ENCODE measurements around the gene ARHGEF12. TPM values are rescaled to one million over a fixed set of nuclear protein-coding genes. Genes with fewer than 3 reads are reported as not detected.
A peak's percentile ranks its signal among the peaks of the same experiment; 100 is the strongest.

Gene ARHGEF12
- total RNA-seq, 1 experiment from 2014 or later = 15.4 TPM

DNA sequence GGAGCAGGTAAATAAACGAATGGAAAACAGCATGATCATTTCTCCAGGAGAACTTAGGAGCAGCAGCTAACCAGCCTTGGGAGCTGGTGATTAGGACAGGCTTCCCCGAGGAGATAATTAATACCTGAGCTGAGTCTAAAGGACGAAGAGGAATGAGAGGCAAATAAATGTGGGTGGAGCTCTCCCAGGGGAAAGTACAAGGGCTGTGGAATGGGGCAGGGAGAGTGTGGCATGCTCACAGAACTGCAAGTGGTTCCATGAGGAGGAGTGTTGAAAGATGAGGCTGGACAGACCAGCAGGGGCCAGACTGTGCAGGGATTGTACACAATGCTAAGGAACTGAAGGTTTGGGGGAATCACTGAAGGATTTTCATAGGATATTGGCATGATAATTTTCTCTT lies 25.3 kb upstream of the ARHGEF12 start:
- no peak overlapping the region for H3K9ac ChIP-seq (ENCODE audit: low read length)
- no peak overlapping the region for H3K4me2 ChIP-seq (ENCODE audit: low read depth, low read length, poor library complexity, severe bottlenecking)
- DNase-seq = no peak
- no peaks in the 10 kb centered on the region for H3K4me1 ChIP-seq (ENCODE audit: low read length)
- no peak overlapping the region for H3K4me3 ChIP-seq (ENCODE audit: low read length)
- no peaks in the 10 kb centered on the region for H3K36me3 ChIP-seq (ENCODE audit: insufficient read depth, low read length)
- H3K9me2 ChIP-seq (replicated peaks; ENCODE audit: insufficient read depth, low read length) = no peaks in the 10 kb centered on the region
- no peaks in the 10 kb centered on the region for H4K20me1 ChIP-seq (ENCODE audit: insufficient read depth, low read depth, low read length)
- no peak overlapping the region for H3K27ac ChIP-seq (ENCODE audit: low read length)
- no peaks in the 10 kb centered on the region for H3K79me2 ChIP-seq (ENCODE audit: low read length)
- H3K9me3 ChIP-seq (ENCODE audit: low read length) = no peaks in the 10 kb centered on the region
- H2AFZ ChIP-seq (ENCODE audit: low read length) = no peak overlapping the region
- H3K27me3 ChIP-seq (ENCODE audit: low read length) = no peaks in the 10 kb centered on the region

DNA sequence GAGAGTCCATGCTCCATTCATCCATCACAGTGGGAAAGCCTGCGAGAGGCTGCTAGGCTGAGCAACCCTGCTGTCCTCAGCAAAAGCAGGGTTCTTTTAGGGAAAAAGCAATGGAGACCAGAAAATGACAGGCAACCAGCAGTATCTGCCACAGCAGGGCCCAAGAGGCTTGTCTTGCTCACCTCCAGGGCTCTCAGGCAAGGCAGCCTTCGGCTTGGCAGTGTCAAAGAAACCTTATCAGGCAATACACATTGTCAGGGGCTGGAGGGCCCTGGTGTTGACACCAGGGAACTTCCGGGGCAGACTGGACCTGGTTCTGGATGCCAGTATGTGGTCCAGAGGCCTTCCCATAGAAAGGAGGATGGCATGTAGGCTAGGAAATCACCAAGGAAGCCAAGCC lies 21.4 kb upstream of the ARHGEF12 start:
- Histone ChIP-seq H4K20me1 (ENCODE audit: insufficient read depth, low read depth, low read length) (no peaks in the 10 kb centered on the region), H2AFZ (ENCODE audit: low read length) (no peak overlapping the region), H3K9me2 (replicated peaks; ENCODE audit: insufficient read depth, low read length) (no peaks in the 10 kb centered on the region), H3K27me3 (ENCODE audit: low read length) (no peaks in the 10 kb centered on the region), H3K4me2 (ENCODE audit: low read depth, low read length, poor library complexity, severe bottlenecking) (no peak overlapping the region), H3K4me3 (ENCODE audit: low read length) (no peak overlapping the region), H3K36me3 (ENCODE audit: insufficient read depth, low read length) (no peaks in the 10 kb centered on the region), H3K4me1 (ENCODE audit: low read length) (no peaks in the 10 kb centered on the region; the same call in 1 of the 2 replicates), H3K27ac (ENCODE audit: low read length) (no peak overlapping the region), H3K79me2 (ENCODE audit: low read length) (no peaks in the 10 kb centered on the region), H3K9ac (ENCODE audit: low read length) (no peak overlapping the region), H3K9me3 (ENCODE audit: low read length) (no peaks in the 10 kb centered on the region)
- DNase-seq = no peak

DNA sequence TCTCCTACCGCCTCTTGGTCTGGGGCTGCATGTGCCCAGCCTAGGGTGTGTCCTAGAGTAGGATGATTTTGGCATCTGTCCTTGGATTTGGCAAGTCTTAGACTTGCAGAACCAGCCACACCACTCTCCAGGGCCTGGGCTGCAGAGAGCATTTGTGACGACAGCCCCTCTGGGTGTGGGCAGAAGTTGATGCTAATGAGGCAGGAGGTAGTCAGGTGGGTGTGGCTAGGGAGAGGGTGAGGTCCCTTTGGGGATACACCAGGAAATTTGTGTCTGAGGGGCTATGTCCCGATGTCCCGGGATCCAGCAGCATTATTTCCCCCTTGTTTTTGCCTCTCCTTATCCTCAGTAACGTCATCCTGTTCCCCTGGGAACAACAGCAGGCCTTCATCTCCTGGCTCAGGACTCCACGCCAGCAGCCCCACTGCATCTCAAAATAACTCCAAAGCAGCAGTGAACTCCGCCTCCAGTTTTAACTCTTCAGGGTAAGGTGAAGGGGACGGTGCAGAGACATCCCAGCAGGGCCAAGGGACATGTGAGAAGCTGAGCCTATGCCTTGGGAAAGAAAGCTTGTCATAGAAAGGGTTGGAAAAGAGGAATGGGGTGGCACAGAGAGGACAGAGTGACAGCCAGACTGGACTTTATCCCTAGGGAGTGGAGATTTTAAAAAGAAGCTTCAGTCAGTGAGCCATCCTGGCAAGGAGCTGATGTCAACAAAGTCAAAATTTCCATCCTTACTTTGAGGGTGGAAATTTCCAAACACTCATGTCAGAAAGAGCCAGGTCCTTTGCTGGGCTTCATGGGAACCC lies 19.1 kb upstream of the ARHGEF12 start:
- H4K20me1 ChIP-seq (ENCODE audit: insufficient read depth, low read depth, low read length) = no peaks in the 10 kb centered on the region
- no peak overlapping the region for H3K9ac ChIP-seq (ENCODE audit: low read length)
- H3K79me2 ChIP-seq (ENCODE audit: low read length) = no peaks in the 10 kb centered on the region
- DNase-seq = no peak
- H3K36me3 ChIP-seq (ENCODE audit: insufficient read depth, low read length) = no peaks in the 10 kb centered on the region
- no peaks in the 10 kb centered on the region for H3K27me3 ChIP-seq (ENCODE audit: low read length)
- H3K9me2 ChIP-seq (replicated peaks; ENCODE audit: insufficient read depth, low read length) = no peaks in the 10 kb centered on the region
- H3K4me1 ChIP-seq (ENCODE audit: low read length) = no peaks in the 10 kb centered on the region; the same call in 1 of the 2 replicates
- no peaks in the 10 kb centered on the region for H3K9me3 ChIP-seq (ENCODE audit: low read length)
- H3K27ac ChIP-seq (ENCODE audit: low read length) = no peak overlapping the region
- no peak overlapping the region for H2AFZ ChIP-seq (ENCODE audit: low read length)
- H3K4me3 ChIP-seq (ENCODE audit: low read length) = no peak overlapping the region
- H3K4me2 ChIP-seq (ENCODE audit: low read depth, low read length, poor library complexity, severe bottlenecking) = no peak overlapping the region

DNA sequence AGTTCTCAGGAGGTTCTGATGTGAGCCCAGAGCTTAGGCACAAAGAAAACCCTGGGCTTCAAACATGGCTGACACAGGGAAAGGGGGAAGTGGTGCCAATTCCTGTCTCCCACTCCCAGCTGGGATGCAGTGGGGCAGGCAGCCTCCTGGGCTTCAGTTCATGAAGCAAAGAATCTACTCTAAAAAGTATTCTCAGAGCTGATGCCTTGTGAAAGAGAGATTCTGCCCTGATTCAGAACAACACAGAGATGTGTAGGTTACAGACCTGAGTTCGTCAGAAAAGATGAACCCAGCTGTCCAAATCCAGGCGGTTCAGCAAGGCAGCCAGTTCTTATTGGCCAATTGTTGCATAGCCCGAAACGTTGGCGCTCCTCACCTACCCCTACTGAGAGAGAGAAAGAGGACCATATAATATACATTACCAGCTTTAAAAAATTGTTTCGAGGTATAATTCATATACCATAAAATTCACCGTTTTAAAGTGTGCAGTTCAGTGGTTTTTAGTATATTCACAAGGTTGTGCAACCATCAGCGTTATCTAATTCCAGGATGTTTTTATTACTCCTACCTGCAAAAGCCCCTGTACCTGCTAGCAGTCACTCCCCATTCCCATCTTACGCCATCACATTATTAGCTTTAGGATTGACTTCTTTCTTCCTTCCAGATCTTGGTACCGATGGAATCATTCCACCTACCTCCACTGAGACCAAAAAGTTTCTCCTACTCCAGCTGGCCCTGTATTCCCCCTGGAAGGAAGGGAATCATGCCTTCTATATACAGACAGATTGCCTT lies 18.3 kb upstream of the ARHGEF12 start:
- Histone ChIP-seq H3K9me2 (replicated peaks; ENCODE audit: insufficient read depth, low read length) (no peaks in the 10 kb centered on the region), H3K27ac (ENCODE audit: low read length) (no peak overlapping the region), H3K4me1 (ENCODE audit: low read length) (no peaks in the 10 kb centered on the region; the same call in 1 of the 2 replicates), H3K79me2 (ENCODE audit: low read length) (no peaks in the 10 kb centered on the region), H3K27me3 (ENCODE audit: low read length) (no peaks in the 10 kb centered on the region), H2AFZ (ENCODE audit: low read length) (no peak overlapping the region), H3K36me3 (ENCODE audit: insufficient read depth, low read length) (no peaks in the 10 kb centered on the region), H3K4me2 (ENCODE audit: low read depth, low read length, poor library complexity, severe bottlenecking) (no peak overlapping the region), H3K9me3 (ENCODE audit: low read length) (no peaks in the 10 kb centered on the region), H3K4me3 (ENCODE audit: low read length) (no peak overlapping the region), H3K9ac (ENCODE audit: low read length) (no peak overlapping the region), H4K20me1 (ENCODE audit: insufficient read depth, low read depth, low read length) (no peaks in the 10 kb centered on the region)
- DNase-seq = no peak

DNA sequence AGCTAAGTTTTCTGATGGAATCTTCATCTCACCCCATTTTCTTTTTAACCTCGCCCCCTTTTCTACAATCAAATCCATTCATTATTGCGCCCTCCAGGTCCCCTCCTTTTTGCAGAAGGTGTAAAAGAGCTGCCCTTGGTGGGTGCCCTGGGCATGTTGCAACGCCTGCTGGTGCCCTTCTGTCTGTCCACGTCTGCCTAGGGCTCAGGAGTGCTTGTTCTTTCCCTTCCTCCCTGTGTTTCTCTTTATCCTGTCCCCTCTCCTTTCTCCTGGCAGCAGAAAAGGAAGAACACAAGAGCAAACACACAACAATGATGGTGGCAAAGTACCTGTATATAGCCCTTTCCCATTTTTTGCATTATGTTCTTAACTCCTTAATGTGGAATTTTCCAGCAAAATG lies 17.3 kb upstream of the ARHGEF12 start:
- H4K20me1 ChIP-seq (ENCODE audit: insufficient read depth, low read depth, low read length) = no peaks in the 10 kb centered on the region
- no peaks in the 10 kb centered on the region; the same call in 1 of the 2 replicates for H3K4me1 ChIP-seq (ENCODE audit: low read length)
- no peaks in the 10 kb centered on the region for H3K27me3 ChIP-seq (ENCODE audit: low read length)
- no peak overlapping the region for H3K27ac ChIP-seq (ENCODE audit: low read length)
- H3K79me2 ChIP-seq (ENCODE audit: low read length) = no peaks in the 10 kb centered on the region
- H2AFZ ChIP-seq (ENCODE audit: low read length) = no peak overlapping the region
- H3K9ac ChIP-seq (ENCODE audit: low read length) = no peak overlapping the region
- H3K9me3 ChIP-seq (ENCODE audit: low read length) = no peaks in the 10 kb centered on the region
- no peak overlapping the region for H3K4me3 ChIP-seq (ENCODE audit: low read length)
- no peaks in the 10 kb centered on the region for H3K36me3 ChIP-seq (ENCODE audit: insufficient read depth, low read length)
- no peak overlapping the region for H3K4me2 ChIP-seq (ENCODE audit: low read depth, low read length, poor library complexity, severe bottlenecking)
- no peaks in the 10 kb centered on the region for H3K9me2 ChIP-seq (replicated peaks; ENCODE audit: insufficient read depth, low read length)
- DNase-seq = no peak

DNA sequence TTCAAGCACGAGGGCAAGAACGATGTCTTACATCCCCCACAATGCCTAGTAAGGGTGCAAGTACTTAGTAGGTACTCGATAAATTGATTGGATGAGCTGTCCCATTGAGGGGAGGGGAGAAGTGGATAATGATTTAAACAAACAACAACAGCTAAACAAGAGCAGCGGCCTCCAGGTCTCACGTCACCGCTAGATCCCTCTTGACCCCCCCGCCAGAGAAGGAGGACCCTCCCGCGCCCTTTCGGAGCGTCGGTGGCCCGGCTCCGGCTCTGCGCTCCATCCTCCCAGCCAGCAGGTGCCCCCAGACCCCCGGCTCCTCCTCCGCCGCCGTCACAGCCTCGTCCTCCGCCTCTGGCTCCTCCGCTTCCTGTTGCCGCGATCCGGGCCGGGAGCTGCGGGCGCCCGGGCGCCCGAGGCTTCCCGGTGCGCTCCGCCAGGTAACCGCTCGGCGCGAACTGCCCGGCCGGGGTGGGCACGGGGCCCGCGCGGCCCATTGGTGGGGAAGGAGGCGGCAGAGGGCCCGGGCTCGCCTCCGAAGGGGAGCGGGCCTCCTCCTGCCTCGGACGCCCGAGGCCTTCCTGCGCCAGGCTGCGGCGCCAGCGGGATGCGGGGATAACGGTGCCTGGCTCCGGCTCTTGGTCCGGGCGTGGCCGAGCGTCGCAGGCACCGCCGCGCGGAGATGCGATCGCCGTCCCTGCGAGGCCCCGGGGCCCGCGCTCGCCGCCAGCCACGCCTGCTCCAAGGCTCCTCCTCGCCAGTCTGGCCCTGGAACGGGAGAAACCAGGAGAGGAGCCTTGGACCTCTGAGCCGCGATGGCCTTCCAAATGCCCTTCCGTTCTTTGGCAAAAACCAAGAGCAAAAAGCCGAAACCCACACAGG lies 11.0 kb upstream of the ARHGEF12 start, which contains the start of gene TLCD5:
Gene TLCD5 (plus strand): TSS at position 368 of the 879 bp plus-strand sequence. CDS start 2,143 bp downstream, outside the sequence.
- peaks cover 21% of the 10 kb centered on the region for H3K4me1 ChIP-seq (ENCODE audit: low read length)
- H3K4me3 ChIP-seq (ENCODE audit: low read length) = peak within 1 kb of the TSS; percentile 66
- H3K27ac ChIP-seq (ENCODE audit: low read length) = no peak within 1 kb of the TSS
- H3K9me2 ChIP-seq (replicated peaks; ENCODE audit: insufficient read depth, low read length) = no peaks in the 10 kb centered on the region
- H3K36me3 ChIP-seq (ENCODE audit: insufficient read depth, low read length) = no peaks in the 10 kb centered on the region
- peak; percentile 81 for DNase-seq
- peak within 1 kb of the TSS; percentile 77 for H3K9ac ChIP-seq (ENCODE audit: low read length)
- no peaks in the 10 kb centered on the region for H4K20me1 ChIP-seq (ENCODE audit: insufficient read depth, low read depth, low read length)
- H3K4me2 ChIP-seq (ENCODE audit: low read depth, low read length, poor library complexity, severe bottlenecking) = peak within 1 kb of the TSS; percentile 77
- peak within 1 kb of the TSS; percentile 25; the same call in 1 of the 2 replicates for H2AFZ ChIP-seq (ENCODE audit: low read length)
- no peaks in the 10 kb centered on the region for H3K27me3 ChIP-seq (ENCODE audit: low read length)
- no peaks in the 10 kb centered on the region for H3K9me3 ChIP-seq (ENCODE audit: low read length)
- H3K79me2 ChIP-seq (ENCODE audit: low read length) = no peaks in the 10 kb centered on the region

DNA sequence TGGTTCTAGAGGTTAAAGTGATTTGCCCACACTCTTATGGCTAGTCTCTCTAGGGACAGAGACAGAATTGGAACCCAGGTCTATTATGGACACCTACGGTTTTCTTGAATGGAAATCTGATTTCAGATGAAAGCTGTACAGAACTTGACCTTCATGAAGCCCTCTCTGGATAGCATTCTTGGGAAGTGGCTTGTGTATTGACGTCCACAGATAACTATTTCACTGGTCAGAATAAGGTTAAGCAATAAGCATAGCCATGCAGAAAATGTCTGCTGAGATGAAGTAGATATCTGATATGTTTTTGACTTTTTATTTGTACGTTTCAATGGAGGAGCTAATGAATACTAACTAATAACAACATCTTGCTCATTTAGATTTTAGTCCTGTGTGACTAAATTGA lies 10.0 kb upstream of the ARHGEF12 start:
- H2AFZ ChIP-seq (ENCODE audit: low read length) = no peak overlapping the region
- H3K36me3 ChIP-seq (ENCODE audit: insufficient read depth, low read length) = no peaks in the 10 kb centered on the region
- no peaks in the 10 kb centered on the region for H3K79me2 ChIP-seq (ENCODE audit: low read length)
- H3K4me1 ChIP-seq (ENCODE audit: low read length) = peaks cover 21% of the 10 kb centered on the region
- peak overlapping the region; percentile 77 for H3K4me2 ChIP-seq (ENCODE audit: low read depth, low read length, poor library complexity, severe bottlenecking)
- no peaks in the 10 kb centered on the region for H3K9me3 ChIP-seq (ENCODE audit: low read length)
- peak overlapping the region; percentile 66 for H3K4me3 ChIP-seq (ENCODE audit: low read length)
- H3K27me3 ChIP-seq (ENCODE audit: low read length) = no peaks in the 10 kb centered on the region
- no peaks in the 10 kb centered on the region for H4K20me1 ChIP-seq (ENCODE audit: insufficient read depth, low read depth, low read length)
- no peak for DNase-seq
- H3K27ac ChIP-seq (ENCODE audit: low read length) = no peak overlapping the region
- H3K9ac ChIP-seq (ENCODE audit: low read length) = peak overlapping the region; percentile 77; the same call in 1 of the 2 replicates
- H3K9me2 ChIP-seq (replicated peaks; ENCODE audit: insufficient read depth, low read length) = no peaks in the 10 kb centered on the region
